Uterus (tissue), 4 donors: ENCODE measurements around the gene ZFP1. TPM values are rescaled to one million over a fixed set of nuclear protein-coding genes. Genes with fewer than 3 reads are reported as not detected.

ENCODE experiments used
- DNase-seq, 2 donors: peaks; one replicate each; pipeline ENCODE4 v3.0.0-alpha.2; 2019 to 2020
- H3K27ac ChIP-seq, 2 donors: fragments of 200-600 bp; sonication (generic); 1 replicate in 1 of 2; 2 replicates in 1 of 2; pipeline ENCODE4 v1.5.1; 2016 to 2018
- H3K27me3 ChIP-seq, 2 donors: fragments of 200-600 bp; sonication (generic); one replicate each; pipeline ENCODE4 v1.5.1; 2018 to 2019; ENCODE audit warnings: control low read depth in 1 of 2
- H3K36me3 ChIP-seq, 2 donors: fragments of 200-600 bp; sonication (generic); one replicate each; pipeline ENCODE4 v1.5.1; 2019; ENCODE audit warnings: control low read depth in 1 of 2
- H3K4me1 ChIP-seq, 2 donors: fragments of 200-600 bp; sonication (generic); one replicate each; pipeline ENCODE4 v1.5.1; 2018 to 2019; ENCODE audit warnings: control low read depth in 1 of 2
- H3K4me3 ChIP-seq, 2 donors: fragments of 200-600 bp; sonication (generic); 1 replicate in 1 of 2; 2 replicates in 1 of 2; pipeline ENCODE4 v1.5.1; 2018 to 2019; ENCODE audit warnings: mild to moderate bottlenecking in 1 of 2
- H3K9me3 ChIP-seq, 2 donors: fragments of 200-600 bp; sonication (generic); one replicate each; pipeline ENCODE4 v1.5.1; 2019; ENCODE audit warnings: control low read depth in 1 of 2
- CTCF ChIP-seq, 4 experiments: fragments of 200-600 bp in 2 of 4; fragments of 450-650 bp in 2 of 4; sonication (generic) in 2 of 4; IDR thresholded peaks; one replicate each; pipeline ENCODE4 v1.5.1; 2016 to 2019; ENCODE audit warnings: antibody characterized with exemption in 4 of 4, mild to moderate bottlenecking in 2 of 4, moderate library complexity in 1 of 4
- POLR2A ChIP-seq, 2 donors: fragments of 450-650 bp; IDR thresholded peaks; one replicate each; pipeline ENCODE4 v1.6.1; 2016; ENCODE audit warnings: antibody characterized with exemption in 2 of 2, mild to moderate bottlenecking in 1 of 2, moderate library complexity in 1 of 2
- intact Hi-C: fragments of 100-400 bp; cut with DNase I; formaldehyde crosslinking; loops from one replicate; pipeline ENCODE4 v1.15.1; 2023; ENCODE audit warnings: low total_unique reads
- total RNA-seq, 4 donors: library from RNA; depleted of rRNA in 3 of 4; stranded (reverse); fragments of >200 nt in 3 of 4; gene quantifications; one replicate each; pipeline versions ENCODE4 v1.1.0 to v1.2.4, GENCODE V29; 2014 to 2023
- donor health status: DM: yes; HTN: yes; CAD: no.

The ZFP1 gene
- total RNA-seq, 4 donors from 2014 or later, result 5.9 to 39.7 (median 16.2) TPM

DNA sequence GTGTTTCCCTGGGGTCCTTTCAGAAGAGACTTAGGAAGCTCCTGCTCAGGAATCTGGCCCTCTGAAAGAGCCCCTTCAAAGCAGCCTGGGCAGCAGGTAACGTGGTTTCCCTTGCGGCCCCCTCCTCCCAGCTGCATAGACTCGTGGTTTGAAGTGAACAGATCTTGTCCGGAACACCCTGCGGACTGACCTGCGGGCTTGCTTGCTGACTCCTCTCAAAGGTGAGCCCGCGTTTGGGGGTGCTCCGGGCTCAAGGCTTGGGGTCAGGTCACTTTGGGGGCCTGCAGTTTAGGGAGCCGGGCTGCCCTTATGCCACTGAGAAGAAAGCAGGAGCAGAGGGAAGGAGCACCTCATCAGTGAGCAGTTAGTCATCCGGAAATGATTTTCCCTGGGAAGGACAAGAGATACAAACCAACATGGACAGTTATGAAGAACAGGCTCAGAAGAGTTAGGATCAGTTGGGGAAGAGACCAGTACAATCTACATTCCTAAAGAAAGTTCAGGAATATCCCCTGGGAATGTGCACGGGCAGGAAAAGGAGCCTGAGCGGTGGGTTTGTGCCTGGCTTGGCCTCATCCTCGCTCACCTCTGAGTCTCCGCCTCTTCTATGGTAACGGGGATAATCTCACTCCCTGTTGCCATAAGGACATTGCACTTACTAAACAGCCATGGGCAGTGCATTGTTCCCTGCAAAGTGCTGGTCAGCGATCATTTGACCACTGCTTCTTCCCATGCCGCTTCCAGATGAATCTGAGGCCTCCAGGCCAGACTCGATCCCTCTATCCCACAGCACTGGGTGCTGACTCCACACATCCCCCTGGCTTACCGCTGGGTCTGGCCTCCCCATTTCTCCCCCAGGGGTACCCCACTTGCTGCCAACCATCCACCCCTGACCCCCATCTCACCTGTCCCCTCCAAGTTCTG, 41.7 kb upstream of the ZFP1 start:
- H3K27me3 ChIP-seq, result no peaks in the 10 kb centered on the region
- H3K36me3 ChIP-seq, result no peaks in the 10 kb centered on the region
- intact Hi-C loops, result no loop called here
- peaks cover 19 to 23% of the 10 kb centered on the region in 2 donors for H3K4me1 ChIP-seq
- no peaks in the 10 kb centered on the region for H3K9me3 ChIP-seq
- TF ChIP-seq CTCF (IDR thresholded peaks at IDR 0.05) (no peak), POLR2A (IDR thresholded peaks at IDR 0.05) (no peak)
- no peak for DNase-seq
- H3K4me3 ChIP-seq, result no peak overlapping the region
- peak overlapping the region; percentile 76 to 80 for H3K27ac ChIP-seq

GRCh38 chr16:75107505-75107904, 40.8 kb upstream of the ZFP1 start:
- Histone ChIP-seq H3K9me3 (no peaks in the 10 kb centered on the region), H3K4me1 (peaks cover 19 to 23% of the 10 kb centered on the region in 2 donors), H3K27ac (peak overlapping the region in 1 of 2 donors; percentile 81), H3K4me3 (no peak overlapping the region), H3K27me3 (no peaks in the 10 kb centered on the region), H3K36me3 (no peaks in the 10 kb centered on the region)
- DNase-seq, result no peak
- intact Hi-C loops, result no loop called here
- no peak for TF ChIP-seq CTCF (IDR thresholded peaks at IDR 0.05)

- intact Hi-C loops, result no loop called here
- Histone ChIP-seq H3K9me3 (no peaks in the 10 kb centered on the region), H3K36me3 (no peaks in the 10 kb centered on the region), H3K4me1 (peaks cover 19 to 23% of the 10 kb centered on the region in 2 donors), H3K27me3 (no peaks in the 10 kb centered on the region), H3K27ac (peak overlapping the region; percentile 81 to 82), H3K4me3 (no peak overlapping the region)
- TF ChIP-seq CTCF (IDR thresholded peaks at IDR 0.05), result no peak
- peak in 1 of 2 donors; percentile 15 for TF ChIP-seq POLR2A (IDR thresholded peaks at IDR 0.05)
- DNase-seq, result peak; percentile 85 to 89
Observed at GRCh38 chr16:75108792-75109731, 39.3 kb upstream of the ZFP1 start.

- peaks cover 19 to 23% of the 10 kb centered on the region in 2 donors for H3K4me1 ChIP-seq
Observed at GRCh38 chr16:75109732-75110243, 38.5 kb upstream of the ZFP1 start.

More at GRCh38 chr16:75109732-75110243, 38.5 kb upstream of the ZFP1 start:
- H3K36me3 ChIP-seq, result no peaks in the 10 kb centered on the region
- H3K27me3 ChIP-seq, result no peaks in the 10 kb centered on the region
- peak overlapping the region; percentile 81 to 82 for H3K27ac ChIP-seq
- H3K9me3 ChIP-seq, result no peaks in the 10 kb centered on the region
- DNase-seq, result peak in 1 of 2 donors; percentile 35
- intact Hi-C loops, result loop anchor here (2.0 kb wide), 1 partner anchor 111 kb away; the partner anchor contains the start of gene ZNRF1
- TF ChIP-seq CTCF (IDR thresholded peaks at IDR 0.05), result no peak
- no peak for TF ChIP-seq POLR2A (IDR thresholded peaks at IDR 0.05)
- no peak overlapping the region for H3K4me3 ChIP-seq
